Ascending aorta (tissue), 2 donors: ENCODE results near the gene SEPTIN2. TPM values are rescaled to one million over a fixed set of nuclear protein-coding genes. Genes with fewer than 3 reads are reported as not detected.

ENCODE experiments used
- DNase-seq, 2 donors: peaks; one replicate each; pipeline ENCODE4 v3.0.0-alpha.2; 2019; ENCODE audit warnings: low spot score in 2 of 2
- H3K27ac ChIP-seq, 2 donors: fragments of 200-600 bp; sonication (generic); one replicate each; pipeline ENCODE4 v1.5.1; 2016 to 2017; ENCODE audit warnings: mild to moderate bottlenecking in 1 of 2
- H3K27me3 ChIP-seq: fragments of 200-600 bp; sonication (generic); one replicate; pipeline ENCODE4 v1.5.1; 2017
- H3K36me3 ChIP-seq, 2 donors: fragments of 200-600 bp; sonication (generic); one replicate each; pipeline ENCODE4 v1.5.1; 2016
- H3K4me1 ChIP-seq, 2 donors: fragments of 200-600 bp; sonication (generic); one replicate each; pipeline ENCODE4 v1.5.1; 2016 to 2017; ENCODE audit warnings: mild to moderate bottlenecking in 1 of 2
- H3K4me3 ChIP-seq, 2 donors: fragments of 200-600 bp; sonication (generic); one replicate each; pipeline ENCODE4 v1.5.1; 2016 to 2017; ENCODE audit warnings: mild to moderate bottlenecking in 1 of 2
- H3K9me3 ChIP-seq, 2 donors: fragments of 200-600 bp; sonication (generic); one replicate each; pipeline ENCODE4 v1.5.1; 2016
- CTCF ChIP-seq, 3 experiments: fragments of 200-600 bp in 2 of 3; fragments of 450-650 bp in 1 of 3; sonication (generic) in 2 of 3; IDR thresholded peaks; one replicate each; pipeline ENCODE4 v1.5.1; 2016 to 2019; ENCODE audit warnings: antibody characterized with exemption in 3 of 3, mild to moderate bottlenecking in 1 of 3, moderate library complexity in 1 of 3
- intact Hi-C: fragments of 100-400 bp; cut with DNase I; formaldehyde crosslinking; loops from one replicate; pipeline ENCODE4 v1.15.1; 2023
- total RNA-seq: library from RNA; depleted of rRNA; stranded (reverse); fragments of >200 nt; gene quantifications from one replicate; pipeline ENCODE4 v1.1.0, GENCODE V29; 2016

SEPTIN2 gene
- total RNA-seq, 1 donor from 2014 or later = 248 TPM

DNA sequence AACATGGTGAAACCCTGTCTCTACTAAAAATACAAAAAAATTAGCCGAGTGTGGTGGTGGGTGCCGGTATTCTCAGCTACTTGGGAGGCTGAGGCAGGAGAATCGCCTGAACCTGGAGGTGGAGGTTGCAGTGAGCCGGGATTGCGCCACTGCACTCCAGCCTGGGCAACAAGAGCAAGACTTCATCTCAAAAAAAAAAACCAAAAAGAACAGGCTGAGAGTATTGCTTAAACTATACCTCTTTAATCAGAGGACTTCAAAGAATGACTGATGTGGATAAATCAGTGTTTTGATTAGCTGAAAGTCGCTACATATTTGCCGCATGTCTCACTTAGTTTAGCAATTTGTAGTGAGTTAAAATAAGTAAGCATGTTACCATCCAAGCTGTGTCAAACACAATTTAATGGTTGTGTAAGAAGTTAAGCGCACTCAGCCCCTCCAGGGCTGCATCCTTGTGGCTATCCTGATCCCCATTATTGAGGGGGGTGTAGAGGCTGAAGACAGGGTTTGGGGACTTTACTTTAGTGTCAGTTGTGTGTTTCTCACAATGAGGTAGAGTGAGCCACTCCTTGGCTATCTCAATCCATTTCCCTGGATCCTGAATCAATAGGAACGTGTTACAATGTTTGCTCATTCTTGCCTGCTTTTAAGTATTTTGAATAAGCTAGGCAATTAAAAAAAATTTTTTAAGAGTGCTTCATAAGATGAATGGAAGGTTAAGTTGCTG is 29.4 kb downstream of the SEPTIN2 start:
- Histone ChIP-seq H3K4me1 (no peaks in the 10 kb centered on the region), H3K4me3 (no peak overlapping the region), H3K27me3 (no peaks in the 10 kb centered on the region), H3K36me3 (peaks cover 87 to 90% of the 10 kb centered on the region in 2 donors), H3K9me3 (no peaks in the 10 kb centered on the region), H3K27ac (no peak overlapping the region)
- DNase-seq = no peak
- no peak for TF ChIP-seq CTCF (IDR thresholded peaks at IDR 0.05)
- intact Hi-C loops = no loop called here

GRCh38 chr2:241349941-241350340 is 34.2 kb downstream of the SEPTIN2 start:
- intact Hi-C loops = loop anchor here (10.0 kb wide), 1 partner anchor 385 kb away; the partner anchor contains the start of gene D2HGDH
- peaks cover 0 to under 1% of the 10 kb centered on the region in 2 donors for H3K4me1 ChIP-seq
- no peak overlapping the region for H3K4me3 ChIP-seq
- no peak for TF ChIP-seq CTCF (IDR thresholded peaks at IDR 0.05)
- no peak overlapping the region for H3K27ac ChIP-seq
- DNase-seq = no peak
- H3K9me3 ChIP-seq = no peaks in the 10 kb centered on the region
- peaks cover 70 to 83% of the 10 kb centered on the region in 2 donors for H3K36me3 ChIP-seq
- H3K27me3 ChIP-seq = no peaks in the 10 kb centered on the region

GRCh38 chr2:241350530-241350877 is 34.8 kb downstream of the SEPTIN2 start:
- no peak for TF ChIP-seq CTCF (IDR thresholded peaks at IDR 0.05)
- H3K4me3 ChIP-seq = no peak overlapping the region
- H3K9me3 ChIP-seq = no peaks in the 10 kb centered on the region
- no peaks in the 10 kb centered on the region for H3K27me3 ChIP-seq
- peaks cover 65 to 77% of the 10 kb centered on the region in 2 donors for H3K36me3 ChIP-seq
- no peak overlapping the region for H3K27ac ChIP-seq
- DNase-seq = no peak
- peaks cover 0 to 4% of the 10 kb centered on the region in 2 donors for H3K4me1 ChIP-seq
- intact Hi-C loops = loop anchor here (10.0 kb wide), 1 partner anchor 384 kb away; the partner anchor contains the start of gene D2HGDH

DNA sequence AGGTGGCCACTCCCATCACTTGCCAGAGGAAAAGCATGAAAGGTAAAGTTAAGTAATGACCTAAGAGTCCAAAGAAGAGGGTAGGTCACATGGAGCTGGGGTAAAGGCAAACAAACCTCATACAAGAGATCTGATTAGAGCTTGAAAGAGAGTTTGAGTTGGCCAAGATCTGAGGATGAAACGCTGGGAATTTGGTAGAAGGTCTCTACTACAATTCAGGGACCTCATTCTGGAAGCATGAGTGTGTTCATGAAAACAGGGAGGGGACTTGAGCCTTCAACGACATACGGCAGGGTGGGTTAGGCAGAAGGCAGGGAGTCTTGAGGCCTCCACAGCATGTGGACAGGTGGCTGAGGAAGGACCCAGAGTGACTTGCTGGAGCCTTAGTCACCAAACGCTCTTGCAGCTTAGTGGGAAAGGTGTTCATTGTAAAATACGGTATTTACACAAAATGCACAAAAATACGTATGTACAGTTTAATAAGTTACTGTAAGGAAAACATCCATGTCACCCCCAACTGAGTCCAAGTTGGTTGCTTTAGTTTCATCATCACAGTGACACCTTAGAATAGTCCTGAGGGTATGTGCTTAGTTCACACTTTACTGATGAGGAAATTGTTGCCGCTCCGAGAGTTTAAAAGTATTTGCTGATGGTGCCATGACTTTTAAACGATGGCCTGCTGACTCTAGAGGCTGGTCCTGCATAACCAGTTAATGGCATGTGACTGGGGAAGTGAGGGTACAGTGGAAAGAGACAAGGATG is 35.3 kb downstream of the SEPTIN2 start:
- H3K27me3 ChIP-seq = no peaks in the 10 kb centered on the region
- DNase-seq = no peak
- H3K27ac ChIP-seq = no peak overlapping the region
- peaks cover 0 to 4% of the 10 kb centered on the region in 2 donors for H3K4me1 ChIP-seq
- no peaks in the 10 kb centered on the region for H3K9me3 ChIP-seq
- intact Hi-C loops = loop anchor here (10.0 kb wide), 1 partner anchor 384 kb away; the partner anchor contains the start of gene D2HGDH
- H3K36me3 ChIP-seq = peaks cover 59 to 72% of the 10 kb centered on the region in 2 donors
- H3K4me3 ChIP-seq = no peak overlapping the region
- TF ChIP-seq CTCF (IDR thresholded peaks at IDR 0.05) = no peak

GRCh38 chr2:241351640-241352031 is 35.9 kb downstream of the SEPTIN2 start:
- no peak for DNase-seq
- no peak for TF ChIP-seq CTCF (IDR thresholded peaks at IDR 0.05)
- Histone ChIP-seq H3K27me3 (no peaks in the 10 kb centered on the region), H3K27ac (no peak overlapping the region), H3K4me1 (peaks cover 0 to 4% of the 10 kb centered on the region in 2 donors), H3K9me3 (no peaks in the 10 kb centered on the region), H3K36me3 (peaks cover 53 to 66% of the 10 kb centered on the region in 2 donors), H3K4me3 (no peak overlapping the region)
- intact Hi-C loops = loop anchor here (10.0 kb wide), 1 partner anchor 383 kb away; the partner anchor contains the start of gene D2HGDH
